ENCODE measurements around the gene STMN1.

The STMN1 gene

DNA sequence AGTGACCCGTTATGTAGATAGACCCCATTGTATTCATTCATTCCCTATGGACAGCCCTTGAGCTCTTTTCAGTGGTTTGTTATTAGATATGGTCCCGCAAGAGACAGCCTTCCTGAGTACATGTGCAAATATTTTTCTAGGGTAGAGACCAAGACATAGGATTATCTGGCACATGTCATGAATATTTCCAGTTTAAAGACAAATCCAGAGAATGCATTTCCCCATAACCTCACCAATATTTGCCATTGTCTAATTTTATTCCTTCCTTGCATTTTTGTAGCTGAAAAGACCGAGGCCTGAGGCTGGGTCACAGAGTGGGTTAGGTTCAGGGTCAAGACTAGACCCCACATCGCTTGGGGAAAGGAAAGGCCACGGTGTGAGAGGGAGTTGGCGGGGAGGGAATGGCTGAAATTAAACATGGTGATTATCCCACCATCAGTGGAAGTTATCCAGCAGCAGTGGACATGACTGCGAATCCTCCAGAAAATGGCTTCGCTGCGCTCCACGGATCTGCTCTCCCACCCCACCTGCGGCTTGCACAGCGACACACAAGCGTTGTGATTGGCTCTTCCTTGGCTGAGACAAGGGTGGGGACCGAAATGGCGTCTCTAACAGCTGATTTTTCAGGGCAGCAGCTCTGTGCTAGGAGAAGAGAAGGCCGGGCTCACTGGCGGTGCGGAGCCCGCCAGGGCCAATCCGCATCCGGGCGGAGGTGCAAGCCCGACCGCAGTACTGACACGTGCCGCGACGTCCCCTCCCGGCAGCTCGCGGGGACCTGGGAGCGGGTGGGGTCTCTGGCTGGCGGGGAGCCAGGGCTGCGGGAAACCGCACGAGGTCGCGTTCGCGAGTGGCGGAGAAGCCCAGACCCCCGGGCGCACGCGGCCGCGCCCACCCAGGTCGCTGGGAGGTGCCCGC is 16.1 kb upstream of the STMN1 start:
- in situ Hi-C loops (cut with HindIII; ENCODE audit: low sequenced_read_pairs), result no loop called here

DNA sequence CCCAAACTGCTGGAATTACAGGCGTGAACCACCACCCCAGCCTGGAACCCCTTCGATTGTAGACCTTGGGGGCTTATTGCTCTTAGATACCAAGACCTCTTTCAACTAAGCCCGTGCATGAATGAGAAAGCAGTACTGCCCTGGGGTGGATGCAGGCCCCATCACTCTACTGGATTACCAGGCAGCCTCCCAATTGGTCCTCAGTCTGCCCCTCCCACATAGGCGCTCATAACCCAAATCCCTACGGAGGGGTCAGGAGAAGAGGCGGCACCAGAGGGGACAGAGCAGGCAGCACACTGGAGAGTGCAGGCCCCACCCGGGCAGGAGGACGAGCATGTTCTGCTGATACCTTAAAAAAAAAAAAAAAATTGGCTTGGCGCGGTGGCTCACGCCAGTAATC is 12.4 kb upstream of the STMN1 start:
- in situ Hi-C loops (cut with HindIII; ENCODE audit: low sequenced_read_pairs), result no loop called here

DNA sequence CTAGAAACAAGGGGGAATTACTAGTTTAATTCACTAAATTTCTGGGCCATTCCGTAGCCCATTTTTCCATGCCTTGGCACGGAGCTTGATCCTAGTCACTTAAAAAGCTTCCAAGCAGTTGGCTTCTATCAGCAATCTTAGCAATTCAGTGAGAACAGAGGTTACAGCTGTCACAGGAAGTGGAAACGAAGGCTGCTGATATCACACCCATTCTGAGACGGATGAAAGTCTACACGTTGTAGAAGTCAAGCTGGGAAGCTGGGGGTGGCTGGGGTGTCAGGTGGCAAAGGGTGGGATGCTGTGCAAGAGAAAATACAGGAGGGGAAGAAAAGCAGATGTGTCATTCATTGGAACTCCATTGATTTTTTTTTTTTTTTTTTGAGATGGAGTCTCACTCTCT is 11.8 kb upstream of the STMN1 start:
- in situ Hi-C loops (cut with HindIII; ENCODE audit: low sequenced_read_pairs), result no loop called here

DNA sequence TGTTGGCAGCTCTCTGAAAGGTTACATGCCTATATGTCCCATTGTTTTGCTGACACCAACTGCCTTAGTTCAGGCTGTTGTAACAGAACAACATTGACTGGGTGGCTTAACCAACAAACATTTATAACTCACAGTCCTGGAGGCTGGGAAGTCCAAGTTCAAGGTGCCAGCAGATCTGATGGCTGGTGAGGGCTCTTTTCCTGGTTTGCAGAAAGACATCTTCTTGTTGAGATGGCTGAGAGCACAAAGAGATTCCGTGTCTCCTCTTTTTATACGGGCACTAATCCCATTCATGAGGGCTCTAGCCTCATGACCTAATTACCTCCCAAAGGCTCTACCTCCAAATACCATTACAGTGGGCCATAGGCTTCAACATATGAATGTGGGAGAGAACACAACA is 10.2 kb upstream of the STMN1 start:
- in situ Hi-C loops (cut with HindIII; ENCODE audit: low sequenced_read_pairs), result no loop called here

DNA sequence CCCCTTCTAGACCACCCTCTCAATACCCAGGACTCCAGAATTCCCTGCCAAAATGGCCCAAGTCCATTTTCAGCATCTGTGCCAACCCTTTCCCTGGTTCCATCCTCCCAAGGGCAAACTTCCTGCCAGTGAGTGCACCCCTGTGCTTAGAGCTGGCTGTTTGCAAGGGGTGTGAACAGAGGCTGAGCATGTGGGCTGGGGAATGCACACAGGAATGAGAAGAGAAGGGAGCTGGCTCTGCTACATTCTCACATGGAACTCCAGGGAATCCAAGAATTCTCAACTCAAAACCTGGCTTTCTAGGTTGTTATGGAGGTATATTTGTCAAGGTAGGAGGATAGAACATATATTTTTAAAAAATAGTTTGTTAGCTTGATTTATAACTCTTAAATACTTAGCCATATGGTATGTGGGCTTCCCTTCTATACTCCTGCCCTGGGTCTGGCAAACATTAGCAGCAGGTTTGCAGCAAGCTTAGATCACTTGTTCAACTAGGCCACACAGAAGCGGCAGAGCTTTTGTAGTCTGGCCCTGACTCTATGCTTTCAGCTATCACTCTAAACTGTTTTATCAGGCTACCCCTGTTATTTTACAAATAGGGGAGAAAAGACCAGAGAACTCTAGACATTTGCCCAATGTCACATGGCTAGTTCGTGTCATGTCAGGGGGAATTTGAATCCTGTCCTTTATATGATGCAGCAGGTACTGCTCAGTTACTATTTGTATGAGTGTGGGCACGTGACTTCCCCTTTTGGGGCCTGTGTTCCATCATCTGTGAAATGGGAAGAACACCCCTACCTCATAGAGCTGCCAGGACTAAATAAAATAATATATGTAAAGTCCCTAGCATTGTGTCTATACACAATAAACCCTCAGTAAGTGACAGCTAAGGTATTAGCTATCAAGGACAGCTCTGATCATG is 8.1 kb upstream of the STMN1 start:
- in situ Hi-C loops (cut with HindIII; ENCODE audit: low sequenced_read_pairs), result no loop called here

DNA sequence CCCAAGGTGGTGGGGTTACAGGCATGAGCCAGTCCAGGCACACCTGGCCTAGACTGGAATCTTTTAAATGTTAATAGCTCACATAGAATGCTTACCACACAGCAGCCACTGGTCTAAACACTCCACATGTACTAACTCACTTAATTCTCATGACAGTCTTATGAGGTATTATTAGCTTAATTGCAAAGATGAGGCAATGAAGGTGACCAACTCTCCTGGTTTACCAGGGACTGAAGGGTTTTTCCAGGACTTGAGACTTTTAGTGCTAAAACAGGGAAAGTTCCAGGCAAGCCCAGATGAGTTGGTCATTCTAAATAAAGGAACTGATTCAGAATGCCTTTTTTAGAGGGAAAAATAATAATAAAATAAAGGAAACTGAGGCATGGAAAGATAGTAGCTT is 7.0 kb upstream of the STMN1 start:
- in situ Hi-C loops (cut with HindIII; ENCODE audit: low sequenced_read_pairs), result no loop called here

DNA sequence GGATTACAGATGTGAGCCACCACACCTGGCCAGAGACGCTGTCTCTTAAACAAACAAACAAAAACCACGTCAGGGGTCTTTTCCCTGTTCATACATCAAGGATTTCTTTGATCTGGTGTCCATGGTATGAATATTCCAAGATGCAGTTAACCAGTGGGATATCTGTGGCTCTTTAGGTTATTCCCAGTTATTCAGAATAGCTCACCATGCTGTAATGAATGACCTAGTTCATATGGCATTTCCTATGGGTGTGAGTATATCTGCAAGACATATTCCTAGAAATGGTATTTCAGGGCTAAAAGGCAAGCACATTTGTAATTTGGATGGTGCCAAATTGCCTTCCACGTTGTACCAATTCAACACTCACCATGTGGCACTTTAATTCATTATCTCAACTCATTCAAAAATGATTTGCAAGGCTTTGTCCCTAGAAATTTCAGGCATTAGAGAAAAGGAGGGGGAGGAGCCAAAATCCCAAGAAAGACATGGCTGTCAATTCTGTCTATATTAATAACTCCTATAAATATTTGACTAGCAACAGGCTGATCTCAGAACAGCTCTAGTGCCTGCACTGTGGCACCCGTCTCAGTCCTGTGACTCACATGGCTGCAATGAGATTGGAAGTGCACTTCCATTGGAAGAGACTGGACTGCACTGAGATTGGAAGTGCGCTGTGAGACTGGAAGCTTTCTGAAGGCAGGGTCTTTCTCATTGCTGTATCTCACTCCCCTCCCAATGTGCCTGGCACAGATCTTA is 6.0 kb upstream of the STMN1 start:
- in situ Hi-C loops (cut with HindIII; ENCODE audit: low sequenced_read_pairs), result no loop called here

DNA sequence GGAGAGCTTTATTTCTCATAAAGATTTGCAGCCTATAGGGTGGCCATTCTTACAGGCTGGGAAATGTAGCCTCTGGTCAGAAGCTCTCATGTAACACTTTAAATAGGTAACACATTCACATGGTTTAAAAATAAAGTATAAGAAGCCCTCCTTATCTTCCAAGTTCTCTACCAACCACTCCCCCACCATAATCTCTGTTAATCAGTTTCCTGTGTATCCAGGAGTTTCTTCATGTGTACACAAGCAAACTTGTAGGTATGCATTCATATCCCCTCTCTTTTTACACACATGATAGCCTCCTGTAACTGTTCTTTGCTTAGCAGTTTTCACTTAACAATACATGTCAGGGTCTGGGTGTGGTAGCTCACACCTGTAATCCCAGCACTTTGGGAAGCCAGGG is 4.9 kb upstream of the STMN1 start:
- in situ Hi-C loops (cut with HindIII; ENCODE audit: low sequenced_read_pairs), result no loop called here

DNA sequence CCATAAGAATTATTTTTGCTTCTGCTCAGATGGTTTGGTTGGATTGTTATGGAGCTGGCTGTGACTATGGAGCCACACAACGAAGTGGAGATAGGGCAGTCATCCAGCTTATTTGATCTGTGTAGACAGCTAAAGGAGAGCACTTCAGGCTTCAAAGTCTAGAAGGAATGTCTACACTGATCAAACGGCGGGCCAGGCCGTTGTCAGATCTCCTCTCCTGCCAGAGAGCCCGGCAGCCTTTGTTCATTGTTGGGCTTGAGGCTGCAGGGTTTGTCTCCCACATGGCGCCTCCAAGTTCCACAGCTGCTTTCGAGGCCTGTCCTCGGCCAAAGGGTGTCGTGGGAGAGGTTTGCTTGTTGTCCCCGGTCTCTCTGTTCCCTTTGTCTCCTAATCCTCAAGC is 2.8 kb upstream of the STMN1 start:
- in situ Hi-C loops (cut with HindIII; ENCODE audit: low sequenced_read_pairs), result no loop called here

DNA sequence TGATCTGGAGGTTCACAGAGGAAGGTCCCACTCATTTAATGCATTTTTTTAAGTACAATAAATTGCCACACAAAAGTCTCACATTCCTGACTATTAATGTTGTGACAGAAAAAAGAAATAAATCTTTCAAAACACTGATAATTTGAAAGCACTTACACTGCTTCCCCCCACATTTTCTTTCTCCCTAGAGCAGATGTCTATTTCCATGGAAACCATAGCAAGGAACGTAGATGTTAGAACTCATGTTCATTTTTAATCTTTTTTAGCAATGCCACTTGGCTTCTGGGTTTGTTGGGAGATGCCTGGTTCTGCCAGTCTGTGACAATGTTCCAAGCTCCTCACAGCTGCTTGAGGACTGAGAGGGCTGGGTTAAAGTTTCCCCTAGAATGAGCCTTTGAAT is 1.9 kb upstream of the STMN1 start:
- in situ Hi-C loops (cut with HindIII; ENCODE audit: low sequenced_read_pairs), result no loop called here

DNA sequence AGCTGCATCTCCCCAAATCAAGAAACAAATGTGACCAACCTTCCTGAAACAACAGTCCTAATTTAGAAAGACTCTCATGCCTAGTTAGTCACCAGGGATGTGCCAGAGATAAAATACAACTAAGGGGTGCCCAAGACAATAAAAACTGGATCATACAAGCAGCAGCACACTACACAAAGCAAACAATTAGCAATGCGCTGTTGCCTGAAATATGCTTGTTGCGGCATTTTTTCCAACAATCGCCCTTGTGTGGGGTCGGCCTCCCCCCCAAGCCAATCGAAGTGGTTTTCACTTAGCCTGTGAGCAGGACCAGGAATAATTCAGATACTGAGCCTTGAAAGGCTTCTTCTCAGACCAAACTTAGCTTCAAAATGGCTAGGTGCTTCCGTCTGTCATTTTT is 1.4 kb upstream of the STMN1 start:
- in situ Hi-C loops (cut with HindIII; ENCODE audit: low sequenced_read_pairs), result no loop called here

DNA sequence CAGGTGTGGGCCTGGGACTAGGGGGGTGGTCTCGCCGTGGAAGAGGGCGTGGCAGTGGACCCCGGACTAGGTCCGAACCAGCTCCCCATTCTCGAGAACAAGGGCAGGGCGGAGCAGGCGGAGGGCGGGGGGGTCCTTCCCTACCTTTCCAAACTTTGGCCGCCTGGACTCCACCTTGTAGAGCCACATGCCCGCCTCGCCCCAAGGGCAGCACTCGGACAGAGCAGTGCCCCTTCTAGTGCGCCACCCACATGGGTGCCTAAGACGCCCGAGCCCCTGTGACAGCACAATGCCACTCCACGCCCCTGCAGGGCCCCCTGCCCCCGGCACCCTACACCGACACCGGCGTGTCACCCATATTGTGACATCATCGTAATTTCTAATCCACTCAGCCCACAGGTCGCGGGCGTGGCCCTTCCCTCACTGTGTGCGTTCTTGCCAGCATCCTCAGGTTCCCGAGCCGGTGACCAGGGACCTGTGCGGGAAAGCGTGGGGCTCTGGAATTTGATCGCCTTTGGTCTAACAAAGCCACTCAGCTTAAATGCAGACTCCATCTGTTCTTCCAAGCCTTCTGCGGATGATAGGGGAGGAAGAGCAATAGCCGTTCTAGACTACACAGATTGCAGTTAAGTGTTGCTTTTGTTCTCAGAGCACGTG is 553 bp upstream of the STMN1 start:
- in situ Hi-C loops (cut with HindIII; ENCODE audit: low sequenced_read_pairs), result no loop called here

DNA sequence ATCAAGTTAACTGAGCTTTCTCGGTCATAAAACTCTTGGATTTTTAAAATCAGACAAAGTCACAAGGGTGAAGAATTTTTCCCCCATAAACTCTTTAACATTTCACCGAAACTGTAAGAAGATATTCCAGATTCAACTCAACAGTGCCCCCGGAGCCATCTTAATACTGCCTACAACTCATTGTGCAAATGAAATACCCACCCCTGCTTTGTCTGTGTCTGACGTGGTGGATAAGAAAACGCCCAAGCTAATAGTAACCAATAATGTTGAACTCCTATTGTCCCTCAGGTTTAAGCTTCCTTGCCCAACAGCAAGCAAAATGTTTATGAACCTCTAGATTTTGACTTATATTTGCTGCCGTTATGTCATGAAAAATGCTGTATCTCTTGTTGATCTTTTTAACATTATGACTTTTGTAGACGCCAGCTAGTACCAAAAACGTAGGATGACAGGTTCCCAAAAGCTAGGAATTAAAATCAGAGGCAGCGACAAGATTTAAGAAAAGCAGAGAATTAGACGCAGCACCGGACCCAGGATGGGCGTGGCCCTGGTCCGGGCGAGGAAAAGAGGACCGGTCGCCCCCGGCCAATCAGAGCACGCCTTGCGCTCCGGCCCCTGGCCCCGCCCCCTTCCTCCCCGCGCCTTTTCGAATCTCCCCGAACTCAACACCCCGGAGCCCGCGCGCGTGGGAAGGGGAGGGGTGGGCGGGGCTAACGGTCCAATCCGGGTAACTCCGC is 1.1 kb downstream of the STMN1 start:
- in situ Hi-C loops (cut with HindIII; ENCODE audit: low sequenced_read_pairs), result no loop called here

DNA sequence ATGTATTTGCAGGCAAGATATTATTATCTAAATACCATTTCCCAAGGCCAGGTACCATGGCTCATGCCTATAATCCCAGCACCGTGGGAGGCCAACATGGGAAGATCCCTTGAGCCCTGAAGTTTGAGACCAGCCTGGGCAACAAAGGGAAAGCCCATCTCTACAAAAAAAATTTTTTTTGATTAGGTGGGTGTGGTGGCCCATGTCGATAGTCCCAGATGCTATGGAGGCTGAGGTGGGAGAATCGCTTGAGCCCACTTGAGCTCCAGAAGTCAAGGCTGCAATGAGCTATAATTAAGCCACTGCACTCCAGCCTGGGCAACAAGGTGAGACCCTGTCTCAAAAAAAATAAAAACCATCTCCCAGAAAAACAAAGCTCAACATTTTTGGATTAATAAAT is 2.2 kb downstream of the STMN1 start:
- in situ Hi-C loops (cut with HindIII; ENCODE audit: low sequenced_read_pairs), result no loop called here

DNA sequence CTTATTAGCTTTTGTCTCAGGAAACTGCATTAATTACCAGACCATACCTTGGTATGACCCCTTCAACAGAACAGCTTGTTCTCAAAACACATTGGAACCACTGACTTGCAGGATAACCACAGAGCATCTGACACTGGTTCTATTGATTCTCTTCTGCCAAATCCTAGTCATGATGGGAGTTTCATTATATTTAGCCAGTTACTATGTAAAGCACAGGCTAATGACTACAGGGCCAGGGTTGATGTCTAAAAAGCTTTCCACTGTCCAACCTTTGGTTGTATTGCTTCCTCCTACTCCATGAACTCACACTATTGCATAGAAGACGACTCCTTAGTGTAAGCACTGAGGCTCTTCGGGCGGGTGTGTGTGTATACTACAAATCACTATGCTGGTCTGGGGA is 3.8 kb downstream of the STMN1 start:
- in situ Hi-C loops (cut with HindIII; ENCODE audit: low sequenced_read_pairs), result no loop called here

DNA sequence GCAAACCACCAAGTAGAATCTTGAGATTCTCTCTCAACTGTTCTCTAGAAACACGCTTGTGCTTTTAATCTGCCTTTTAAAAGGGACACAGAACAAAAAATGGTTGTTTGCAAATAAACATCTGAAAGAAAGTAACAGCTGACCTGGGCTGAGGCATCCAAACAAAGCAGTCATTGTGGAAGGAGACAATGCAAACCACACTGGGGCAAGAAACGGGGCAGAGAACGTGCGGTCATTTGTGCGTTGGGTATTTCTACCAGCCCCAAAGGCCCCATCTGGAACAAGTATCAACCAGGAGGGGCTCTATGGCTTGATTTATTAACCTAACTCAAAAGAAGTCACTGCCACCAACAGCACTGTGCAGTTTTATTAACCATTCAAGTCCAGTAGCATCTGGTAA is 6.0 kb downstream of the STMN1 start:
- in situ Hi-C loops (cut with HindIII; ENCODE audit: low sequenced_read_pairs), result no loop called here

DNA sequence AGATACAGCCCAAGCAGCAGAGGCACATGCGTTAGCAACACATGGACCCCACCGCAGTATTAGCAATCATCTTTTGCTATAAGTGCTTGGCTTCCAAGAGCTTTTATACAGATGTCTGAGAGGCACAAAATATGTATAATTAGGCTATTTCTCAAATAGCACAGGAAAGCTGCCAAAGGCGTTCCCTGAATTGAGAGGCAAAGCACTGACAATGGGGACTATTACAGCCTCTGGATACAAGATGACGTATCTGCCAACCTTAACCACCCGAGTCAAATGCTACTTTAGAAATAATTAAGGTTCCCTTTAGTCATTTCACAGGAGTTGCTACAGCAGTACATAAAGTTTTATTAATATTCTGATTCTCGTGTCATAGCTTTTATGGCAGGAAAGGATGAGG is 6.4 kb downstream of the STMN1 start:
- in situ Hi-C loops (cut with HindIII; ENCODE audit: low sequenced_read_pairs), result loop anchor here (5.0 kb wide), 2 partner anchors 47 to 93 kb away; no protein-coding TSS in a partner anchor

DNA sequence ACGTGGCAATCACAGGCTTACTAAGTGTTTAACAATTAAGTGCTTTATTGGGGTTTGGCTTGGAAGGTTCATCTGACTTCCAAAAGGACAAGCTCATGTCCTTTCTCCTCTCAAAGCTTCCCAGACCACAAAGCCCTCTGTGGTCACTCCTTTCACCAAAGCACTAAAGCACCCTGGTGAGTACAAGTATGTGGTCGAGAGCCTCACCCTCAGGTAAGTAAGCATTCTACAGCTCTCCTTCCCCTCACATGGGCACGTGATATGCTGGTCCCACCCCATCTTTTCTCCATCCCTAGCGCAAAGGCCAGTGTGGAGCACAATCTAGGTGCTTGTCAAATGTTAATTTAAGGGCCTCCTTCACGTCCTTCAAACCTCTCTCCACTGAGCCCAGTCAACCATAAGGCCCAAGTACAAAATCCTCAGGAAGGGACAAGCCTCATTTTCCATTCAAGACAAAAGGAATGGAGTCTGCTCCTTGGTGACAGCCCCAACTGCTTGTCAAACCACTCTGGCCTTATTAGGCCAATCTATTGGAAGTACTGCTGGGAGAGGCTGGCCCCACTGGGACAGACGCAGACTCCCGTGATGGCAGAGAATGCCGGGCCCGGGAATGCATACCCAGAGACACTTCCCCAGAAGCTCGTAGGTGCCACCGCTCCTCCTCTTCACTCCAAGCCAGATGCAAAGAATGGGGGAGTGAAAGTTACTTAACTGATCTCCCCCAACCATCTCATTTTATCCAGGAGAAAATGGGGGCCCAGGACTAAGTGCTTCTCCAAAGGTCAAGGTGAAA is 7.8 kb downstream of the STMN1 start:
- in situ Hi-C loops (cut with HindIII; ENCODE audit: low sequenced_read_pairs), result loop anchor here (5.0 kb wide), 2 partner anchors 46 to 94 kb away; no protein-coding TSS in a partner anchor

DNA sequence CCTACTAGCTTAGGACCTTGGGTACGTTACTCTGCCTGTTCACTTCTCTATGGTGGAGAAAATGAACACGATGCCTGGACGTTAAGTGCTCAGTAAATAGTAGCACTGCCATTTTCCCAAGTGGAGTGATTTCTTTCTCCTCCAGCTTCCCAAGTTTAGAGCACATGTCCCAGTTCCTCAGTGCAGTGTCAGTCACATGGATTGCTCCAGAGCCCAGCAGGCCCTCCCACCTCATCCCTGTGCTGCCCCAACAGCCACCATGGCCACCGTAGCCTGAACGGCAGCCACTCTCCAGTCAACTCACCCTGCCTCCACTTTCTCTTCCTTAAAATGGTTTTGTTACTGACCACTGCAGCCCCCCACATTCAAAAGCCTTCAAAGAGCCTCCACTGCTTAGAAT is 8.5 kb downstream of the STMN1 start:
- in situ Hi-C loops (cut with HindIII; ENCODE audit: low sequenced_read_pairs), result loop anchor here (5.0 kb wide), 2 partner anchors 45 to 95 kb away; no protein-coding TSS in a partner anchor
